GM12878 (cell line): ENCODE measurements around the gene TPBGL.

Source experiments
- POLR2A ChIP-seq: IDR thresholded peaks from 2 replicates; pipeline ENCODE4 v1.6.1; 2011; ENCODE audit warnings: low read depth, mild to moderate bottlenecking, low read length
- RAD21 ChIP-seq: IDR thresholded peaks from 2 replicates; pipeline ENCODE4 v1.6.1; 2011; ENCODE audit warnings: mild to moderate bottlenecking, low read depth, low read length, moderate library complexity; ENCODE audit not compliant: insufficient read depth
- TF ChIP-seq, protein P1 (sequence below): IDR thresholded peaks from 2 replicates; pipeline ENCODE4 v1.6.1; 2011; ENCODE audit warnings: borderline replicate concordance, low read depth, mild to moderate bottlenecking, moderate library complexity, low read length; ENCODE audit not compliant: insufficient read depth, poor library complexity, severe bottlenecking
- TF ChIP-seq, protein P2 (sequence below), 3 experiments: IDR thresholded peaks in 2 of 3; conservative IDR thresholded peaks in 1 of 3; 2 replicates each; pipeline ENCODE4 v1.5.1; 2011; ENCODE audit warnings: low read depth in 3 of 3, low read length in 3 of 3, mild to moderate bottlenecking in 3 of 3, control low read depth in 2 of 3, moderate library complexity in 2 of 3, inconsistent platforms in 1 of 3, mixed read lengths in 1 of 3; ENCODE audit not compliant: control insufficient read depth in 2 of 3, insufficient read depth in 1 of 3; ENCODE audit errors: extremely low read depth in 1 of 3

DNA sequence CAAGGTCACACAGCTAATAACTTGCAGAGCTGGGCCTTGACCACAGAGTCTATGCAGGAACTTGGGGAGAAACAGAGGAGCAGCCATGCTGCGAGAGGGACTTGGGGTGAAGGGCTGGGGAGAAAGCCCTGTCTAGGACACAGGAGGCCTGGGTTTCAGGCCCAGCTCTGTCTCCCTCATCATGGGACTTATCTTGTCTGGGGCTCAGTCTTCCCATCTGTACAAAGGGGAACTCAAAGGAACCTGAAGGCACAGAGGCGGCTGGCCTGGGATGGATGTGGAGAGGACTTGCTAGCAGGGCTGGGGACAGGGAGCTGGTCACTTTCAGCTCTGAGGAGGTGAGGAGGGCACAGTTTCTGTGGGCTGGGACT lies 36.9 kb upstream of the TPBGL start:
- no peak for TF ChIP-seq POLR2A
- TF ChIP-seq, protein P1, sequence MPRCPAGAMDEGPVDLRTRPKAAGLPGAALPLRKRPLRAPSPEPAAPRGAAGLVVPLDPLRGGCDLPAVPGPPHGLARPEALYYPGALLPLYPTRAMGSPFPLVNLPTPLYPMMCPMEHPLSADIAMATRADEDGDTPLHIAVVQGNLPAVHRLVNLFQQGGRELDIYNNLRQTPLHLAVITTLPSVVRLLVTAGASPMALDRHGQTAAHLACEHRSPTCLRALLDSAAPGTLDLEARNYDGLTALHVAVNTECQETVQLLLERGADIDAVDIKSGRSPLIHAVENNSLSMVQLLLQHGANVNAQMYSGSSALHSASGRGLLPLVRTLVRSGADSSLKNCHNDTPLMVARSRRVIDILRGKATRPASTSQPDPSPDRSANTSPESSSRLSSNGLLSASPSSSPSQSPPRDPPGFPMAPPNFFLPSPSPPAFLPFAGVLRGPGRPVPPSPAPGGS: no peak
- TF ChIP-seq, protein P2, sequence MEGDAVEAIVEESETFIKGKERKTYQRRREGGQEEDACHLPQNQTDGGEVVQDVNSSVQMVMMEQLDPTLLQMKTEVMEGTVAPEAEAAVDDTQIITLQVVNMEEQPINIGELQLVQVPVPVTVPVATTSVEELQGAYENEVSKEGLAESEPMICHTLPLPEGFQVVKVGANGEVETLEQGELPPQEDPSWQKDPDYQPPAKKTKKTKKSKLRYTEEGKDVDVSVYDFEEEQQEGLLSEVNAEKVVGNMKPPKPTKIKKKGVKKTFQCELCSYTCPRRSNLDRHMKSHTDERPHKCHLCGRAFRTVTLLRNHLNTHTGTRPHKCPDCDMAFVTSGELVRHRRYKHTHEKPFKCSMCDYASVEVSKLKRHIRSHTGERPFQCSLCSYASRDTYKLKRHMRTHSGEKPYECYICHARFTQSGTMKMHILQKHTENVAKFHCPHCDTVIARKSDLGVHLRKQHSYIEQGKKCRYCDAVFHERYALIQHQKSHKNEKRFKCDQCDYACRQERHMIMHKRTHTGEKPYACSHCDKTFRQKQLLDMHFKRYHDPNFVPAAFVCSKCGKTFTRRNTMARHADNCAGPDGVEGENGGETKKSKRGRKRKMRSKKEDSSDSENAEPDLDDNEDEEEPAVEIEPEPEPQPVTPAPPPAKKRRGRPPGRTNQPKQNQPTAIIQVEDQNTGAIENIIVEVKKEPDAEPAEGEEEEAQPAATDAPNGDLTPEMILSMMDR (IDR thresholded peaks at IDR 0.05 in 2 of 3, conservative IDR thresholded peaks at IDR 0.05 in 1 of 3; ENCODE audit: control insufficient read depth in 2 of 3, extremely low read depth in 1 of 3, insufficient read depth in 1 of 3, low read depth in 3 of 3, low read length in 3 of 3): no peak
- TF ChIP-seq RAD21: no peak
